LoVo (cell line): ENCODE measurements around the gene DPP6.
A peak's percentile ranks its signal among the peaks of the same experiment; 100 is the strongest.
"Not testable (repeated sequence)": the region's sequence is repeated elsewhere in the genome, so short reads cannot be mapped to it uniquely, and the experiment has no call there.

Experiments used
- DNase-seq: peaks from one replicate; pipeline ENCODE4 v3.0.0-alpha.2; 2016; ENCODE audit warnings: low spot score

Gene DPP6

DNA sequence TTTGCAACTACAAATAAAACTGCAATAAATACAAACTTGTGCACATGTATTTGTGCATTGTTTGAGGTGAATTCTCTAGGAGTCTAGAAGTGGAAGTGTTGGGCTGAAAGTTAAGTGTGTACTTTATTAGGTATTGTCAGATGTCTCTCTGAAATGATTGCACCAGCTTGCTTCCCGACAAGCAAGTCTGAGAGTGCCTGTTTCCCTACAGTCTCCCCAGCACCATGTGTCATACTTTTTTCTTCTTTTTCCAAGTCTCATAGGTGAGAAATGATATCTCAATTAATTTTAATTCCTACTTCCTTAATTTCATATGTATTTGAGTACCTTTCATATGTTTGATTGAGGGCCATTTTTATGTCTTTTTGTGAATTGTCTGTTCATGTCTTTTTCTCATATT, 614.6 kb downstream of the DPP6 start:
- DNase-seq, result no peak

DNA sequence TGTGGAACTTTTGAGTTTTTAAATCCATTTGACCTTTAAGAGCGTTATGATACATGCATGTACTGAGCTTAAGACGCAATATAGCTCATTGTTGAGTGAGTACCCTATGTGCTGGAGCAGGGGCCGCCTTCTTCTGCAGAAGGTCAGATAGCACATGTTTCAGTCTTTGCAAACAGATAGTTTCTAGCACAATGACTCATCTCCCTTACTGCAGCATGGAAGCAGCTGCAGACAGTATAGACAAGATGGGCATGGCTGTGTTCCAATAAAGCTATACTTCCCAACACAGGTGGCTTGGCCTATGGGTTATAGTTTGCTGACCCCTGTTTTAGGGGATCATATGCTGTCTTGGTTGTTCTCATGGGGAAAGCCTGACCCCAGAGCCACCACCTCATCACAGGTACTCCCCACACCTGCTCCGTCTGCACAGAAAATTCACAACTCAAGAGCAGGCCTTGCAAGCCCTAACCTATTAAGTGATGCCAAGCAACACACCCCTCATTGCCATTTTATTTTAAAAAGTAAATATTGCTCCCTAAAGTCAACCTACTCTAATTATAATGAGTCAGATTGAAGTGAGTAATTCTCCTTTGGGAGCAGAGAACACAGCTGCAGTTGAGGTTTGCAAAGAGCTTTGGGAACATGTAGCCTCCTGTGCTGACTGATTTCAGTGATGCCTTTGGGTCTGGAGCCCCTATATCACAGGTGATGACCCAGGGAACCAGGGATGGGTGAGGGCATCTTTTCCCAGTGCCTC, 620.6 kb downstream of the DPP6 start:
- DNase-seq, result no peak

DNA sequence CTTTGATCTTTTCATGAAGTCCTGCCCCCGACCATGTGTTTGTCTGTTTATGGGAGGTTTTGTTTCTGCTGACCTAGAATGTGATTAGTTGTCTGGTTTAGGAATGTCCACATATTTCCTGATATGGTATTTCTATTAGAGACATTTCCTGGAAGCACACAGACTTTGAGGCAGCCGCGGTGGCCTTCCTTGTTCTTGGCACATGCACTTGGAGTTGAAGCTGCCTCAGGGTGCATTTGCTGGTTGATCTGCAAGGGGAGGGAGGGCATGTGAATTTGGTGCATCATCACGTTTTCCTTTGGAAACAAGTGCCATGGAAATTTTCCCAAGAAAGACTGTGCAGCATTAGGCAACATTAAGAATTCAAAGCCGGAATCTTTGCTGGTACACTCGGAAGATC, 622.0 kb downstream of the DPP6 start:
- DNase-seq, result no peak

DNA sequence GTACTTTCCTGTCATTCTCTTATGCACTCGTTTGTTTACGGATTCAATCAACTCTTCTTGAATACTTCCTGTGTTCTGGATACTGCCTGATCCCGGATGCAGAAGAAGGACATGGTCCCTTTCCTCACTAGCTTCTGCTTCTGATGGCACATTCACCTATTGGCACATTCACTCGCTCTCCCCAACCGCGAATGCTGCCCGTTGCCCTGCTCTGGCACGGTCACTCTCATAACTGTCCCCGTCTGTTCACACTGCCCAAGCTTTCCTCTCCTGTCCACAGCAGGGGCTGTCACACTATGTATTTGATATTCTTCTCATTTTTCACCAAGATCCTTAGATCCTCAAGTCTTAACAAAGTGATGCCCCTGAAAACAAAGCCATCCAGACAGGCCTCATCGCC, 623.4 kb downstream of the DPP6 start:
- no peak for DNase-seq

DNA sequence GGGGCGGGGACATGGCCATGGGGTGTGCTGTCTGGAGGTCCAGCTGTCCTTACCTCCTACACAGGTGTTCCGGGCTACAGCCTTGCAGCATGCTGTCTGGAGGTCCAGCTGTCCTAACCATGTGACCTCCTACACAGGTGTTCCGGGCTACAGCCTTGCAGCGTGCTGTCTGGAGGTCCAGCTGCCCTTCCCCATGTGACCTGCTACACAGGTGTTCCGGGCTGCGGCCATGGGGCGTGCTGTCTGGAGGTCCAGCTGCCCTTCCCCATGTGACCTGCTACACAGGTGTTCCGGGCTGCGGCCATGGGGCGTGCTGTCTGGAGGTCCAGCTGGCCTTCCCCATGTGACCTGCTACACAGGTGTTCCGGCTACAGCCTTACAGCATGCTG, 623.8 kb downstream of the DPP6 start:
- DNase-seq, result not testable (repeated sequence)

- peak; percentile 51 for DNase-seq
These were observed 624.4 kb downstream of the DPP6 start for GRCh38 chr7:154676422-154677073.

DNA sequence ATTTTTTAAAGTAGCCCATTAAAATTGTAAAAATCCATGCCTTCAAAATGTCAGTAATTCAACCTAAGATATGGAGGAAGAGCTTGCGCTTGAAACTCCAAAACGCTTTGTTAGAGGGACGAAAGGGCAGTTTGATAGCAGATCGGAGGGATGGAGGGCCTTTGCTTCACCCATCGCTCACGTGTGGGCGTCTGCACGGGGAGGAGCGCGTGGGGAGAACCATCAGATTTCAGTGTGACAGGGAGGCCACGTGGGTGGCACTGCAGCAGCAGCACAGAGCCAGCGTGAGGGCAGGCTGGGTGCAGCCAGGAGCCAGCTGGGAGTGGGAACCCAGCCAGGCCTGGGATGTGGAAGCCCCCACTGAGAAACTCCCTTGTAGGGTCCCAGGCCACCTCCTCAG, 625.3 kb downstream of the DPP6 start:
- DNase-seq, result no peak

DNA sequence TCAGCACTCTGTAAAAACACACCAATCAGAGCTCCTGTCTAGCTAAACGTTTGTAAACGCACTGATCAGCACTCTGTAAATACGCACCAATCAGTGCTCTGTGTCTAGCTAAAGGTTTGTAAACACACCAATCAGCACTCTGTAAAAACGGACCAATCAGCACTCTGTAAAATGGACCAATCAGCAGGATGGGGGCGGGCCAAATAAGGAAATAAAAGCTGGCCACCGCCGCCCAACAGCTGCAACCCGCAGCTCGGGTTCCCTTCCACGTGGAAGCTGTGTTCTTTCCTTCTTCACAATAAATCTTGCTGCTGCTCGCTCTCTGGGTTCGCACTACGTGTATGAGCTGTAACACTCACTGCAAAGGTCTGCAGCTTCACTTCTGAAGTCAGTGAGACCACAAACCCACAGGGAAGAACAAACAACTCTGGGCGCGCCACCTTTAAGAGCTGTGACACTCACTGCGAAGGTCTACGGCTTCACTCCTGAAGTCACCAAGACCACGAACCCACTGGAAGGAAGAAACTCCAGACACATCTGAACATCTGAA, 625.9 kb downstream of the DPP6 start:
- not testable (repeated sequence) for DNase-seq

- DNase-seq, result no peak
These were observed 627.3 kb downstream of the DPP6 start for GRCh38 chr7:154679379-154680053.

DNA sequence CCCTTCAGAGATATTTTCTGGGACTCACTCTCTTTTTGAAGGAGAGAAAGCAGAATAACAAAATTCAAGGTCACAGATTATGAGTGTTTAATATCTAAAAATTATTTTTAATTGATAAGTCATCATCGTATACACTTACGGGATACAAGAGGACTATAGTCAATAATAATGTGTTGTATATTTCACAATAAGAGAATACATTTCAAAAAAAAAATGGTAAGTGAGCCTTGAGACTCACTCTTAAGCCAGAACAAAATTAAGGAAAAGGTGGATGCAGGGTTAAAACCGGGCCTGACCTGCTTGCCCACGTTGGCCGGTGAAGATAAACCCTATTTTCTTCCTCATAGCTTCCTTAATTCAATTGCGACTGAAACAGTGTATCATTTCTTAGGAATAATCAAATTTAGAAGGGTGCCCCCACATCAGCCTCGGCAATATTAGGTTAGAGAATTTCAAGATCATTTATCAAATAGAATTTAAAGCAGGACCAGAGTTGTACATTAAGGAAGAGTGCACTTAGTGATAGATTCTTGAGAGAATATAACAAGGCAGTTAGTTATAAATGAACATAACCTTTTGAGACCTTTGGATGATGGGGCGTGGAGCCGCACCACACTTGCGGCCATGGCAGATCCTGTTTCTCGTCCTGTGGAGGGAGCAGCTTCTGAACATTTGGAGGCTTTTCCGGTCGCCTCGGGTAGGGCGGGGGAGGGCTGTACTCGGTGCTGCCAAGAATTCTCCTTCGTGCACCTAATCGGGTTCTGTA, 628.9 kb downstream of the DPP6 start:
- DNase-seq, result no peak

GRCh38 chr7:154682003-154682402, 629.8 kb downstream of the DPP6 start:
- no peak for DNase-seq

- DNase-seq, result no peak
These were observed 632.7 kb downstream of the DPP6 start for GRCh38 chr7:154684666-154685563.

- no peak for DNase-seq
These were observed 633.3 kb downstream of the DPP6 start for GRCh38 chr7:154685564-154685901.

DNA sequence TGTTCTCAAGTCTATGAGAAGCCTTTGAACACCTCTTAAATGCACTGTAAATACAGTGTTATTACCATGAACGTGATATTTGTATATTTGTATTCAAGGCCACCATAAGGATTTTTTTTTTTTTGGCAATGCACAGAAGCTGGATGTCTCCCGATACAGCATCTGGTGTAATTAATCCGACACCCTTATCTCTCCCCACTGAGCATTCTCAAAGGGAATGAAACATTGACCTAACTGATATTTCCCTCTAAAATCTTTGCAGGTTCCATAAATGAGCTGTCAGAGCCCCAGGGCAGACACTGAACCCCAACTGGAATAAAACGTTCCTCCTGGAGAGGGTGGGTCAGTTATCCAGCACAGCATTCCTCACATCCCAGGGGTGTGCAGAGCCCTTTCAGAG, 634.1 kb downstream of the DPP6 start:
- DNase-seq, result no peak

DNA sequence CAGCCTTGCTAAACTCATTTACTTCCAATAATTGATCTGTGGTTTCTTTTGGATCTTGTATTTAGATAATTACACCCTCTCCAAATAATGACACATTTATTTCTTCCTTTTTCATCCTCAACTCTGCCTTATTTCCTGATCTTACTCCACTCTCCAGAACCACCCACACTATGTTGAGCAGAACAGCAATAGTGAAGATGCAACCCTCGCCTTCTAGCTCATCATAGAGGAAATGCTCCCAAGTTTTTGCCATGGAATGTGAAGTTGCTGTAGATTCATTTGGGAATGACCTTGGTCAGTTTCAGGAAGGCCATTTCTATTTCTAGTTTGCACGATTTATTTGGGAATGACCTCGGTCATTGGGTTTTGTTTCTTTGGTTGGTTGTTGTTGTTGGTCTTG, 636.8 kb downstream of the DPP6 start:
- no peak for DNase-seq

- no peak for DNase-seq
These were observed 638.2 kb downstream of the DPP6 start for GRCh38 chr7:154690411-154690810.

- no peak for DNase-seq
These were observed 641.5 kb downstream of the DPP6 start for GRCh38 chr7:154693661-154694060.

- DNase-seq, result no peak
These were observed 643.6 kb downstream of the DPP6 start for GRCh38 chr7:154695836-154696235.

- DNase-seq, result no peak
These were observed 644.4 kb downstream of the DPP6 start for GRCh38 chr7:154696556-154696955.

DNA sequence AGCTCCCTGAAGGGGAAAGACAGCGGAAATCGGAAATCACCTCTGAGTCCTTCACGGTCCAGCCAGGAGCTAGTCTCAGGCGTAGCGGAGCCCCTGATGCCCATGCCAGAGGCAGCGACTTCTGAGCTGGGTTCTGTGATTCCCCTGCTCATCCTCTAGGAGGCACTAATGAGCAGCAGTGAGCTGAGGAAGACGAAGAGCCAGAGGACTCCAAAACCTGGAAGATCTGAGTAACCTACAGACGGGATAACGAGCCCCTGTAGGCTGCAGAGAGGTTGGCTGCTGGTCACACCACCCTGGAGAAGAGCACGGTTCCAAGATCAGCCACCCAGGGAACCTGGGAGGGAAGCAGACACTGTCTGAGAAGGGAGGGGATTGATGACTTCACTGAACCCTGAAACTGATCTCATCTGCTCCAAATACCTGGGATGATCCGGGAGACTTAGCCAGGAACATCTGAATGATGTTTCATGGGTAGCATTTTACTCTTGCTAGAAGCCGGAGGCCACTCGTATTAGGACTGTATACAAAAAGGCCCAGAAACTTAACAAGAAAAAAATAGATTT, 646.6 kb downstream of the DPP6 start:
- no peak for DNase-seq

GRCh38 chr7:154699417-154699816, 647.2 kb downstream of the DPP6 start:
- no peak for DNase-seq
